DOHH2 (cell line): ENCODE data around the gene PRKCE.
A peak's percentile ranks its signal among the peaks of the same experiment; 100 is the strongest.

ENCODE experiments used
- H3F3A ChIP-seq: fragments of 200-600 bp; sonication (generic), shearing (Covaris generic); 2 replicates; pipeline ENCODE4 v1.6.0; 2016; ENCODE audit warnings: antibody characterized with exemption, mild to moderate bottlenecking; ENCODE audit not compliant: control insufficient read depth, insufficient read depth
- H3K27ac ChIP-seq: fragments of 200-600 bp; sonication (generic); 2 replicates; pipeline ENCODE4 v1.5.1; 2014; ENCODE audit warnings: low read depth, mild to moderate bottlenecking, low read length, moderate library complexity
- H3K27me3 ChIP-seq: fragments of 200-600 bp; sonication (generic); 2 replicates; pipeline ENCODE4 v1.6.1; 2014; ENCODE audit warnings: mild to moderate bottlenecking, low read length, mixed read lengths; ENCODE audit not compliant: control insufficient read depth
- H3K36me3 ChIP-seq: fragments of 200-600 bp; sonication (generic); 2 replicates; pipeline ENCODE4 v1.6.1; 2014; ENCODE audit warnings: mild to moderate bottlenecking, low read length, moderate library complexity, mixed read lengths; ENCODE audit not compliant: control insufficient read depth
- H3K4me1 ChIP-seq: fragments of 200-600 bp; sonication (generic); 2 replicates; pipeline ENCODE4 v1.6.1; 2014; ENCODE audit warnings: mild to moderate bottlenecking, low read length, mixed read lengths; ENCODE audit not compliant: control insufficient read depth
- H3K4me2 ChIP-seq: fragments of 200-600 bp; sonication (generic); 2 replicates; pipeline ENCODE4 v1.6.0; 2014; ENCODE audit warnings: mild to moderate bottlenecking, low read length, moderate library complexity
- H3K4me3 ChIP-seq: fragments of 200-600 bp; sonication (generic); 2 replicates; pipeline ENCODE4 v1.5.1; 2014; ENCODE audit warnings: mild to moderate bottlenecking, low read length, mixed read lengths
- H3K79me2 ChIP-seq: fragments of 200-600 bp; sonication (generic); 2 replicates; pipeline ENCODE4 v1.6.1; 2014; ENCODE audit warnings: mild to moderate bottlenecking, low read length, mixed read lengths; ENCODE audit not compliant: control insufficient read depth
- H3K9me2 ChIP-seq: fragments of 200-600 bp; sonication (generic); replicated peaks from 2 replicates; pipeline ENCODE4 v1.6.1; 2014; ENCODE audit warnings: mild to moderate bottlenecking, low read length, mixed read lengths; ENCODE audit not compliant: control insufficient read depth
- H3K9me3 ChIP-seq: fragments of 200-600 bp; sonication (generic); 2 replicates; pipeline ENCODE4 v1.6.1; 2014; ENCODE audit warnings: antibody characterized with exemption, low read length, mixed read lengths; ENCODE audit not compliant: control insufficient read depth, insufficient read depth
- H4K20me1 ChIP-seq: fragments of 200-600 bp; sonication (generic); 2 replicates; pipeline ENCODE4 v1.6.0; 2014; ENCODE audit warnings: low read depth, mild to moderate bottlenecking, antibody characterized with exemption, low read length, moderate library complexity; ENCODE audit not compliant: control insufficient read depth, insufficient read depth
- EZH2phosphoT487 ChIP-seq: fragments of 200-600 bp; sonication (generic); IDR thresholded peaks from 2 replicates; pipeline ENCODE4 v1.6.1; 2017; ENCODE audit warnings: borderline replicate concordance, mild to moderate bottlenecking, antibody characterized with exemption, low read length, moderate library complexity, mixed read lengths
- TF ChIP-seq, protein P1 (sequence below): fragments of 200-600 bp; sonication (generic); IDR thresholded peaks from one replicate; pipeline ENCODE4 v1.5.1; 2014; ENCODE audit warnings: antibody characterized with exemption, mild to moderate bottlenecking, low read depth, low read length; ENCODE audit not compliant: poor library complexity, severe bottlenecking

PRKCE gene

GRCh38 chr2:45836316-45836715 is 184.8 kb downstream of the PRKCE start:
- peak overlapping the region; percentile 85 for H3K27ac ChIP-seq
- no peaks in the 10 kb centered on the region for H4K20me1 ChIP-seq
- no peaks in the 10 kb centered on the region for H3K36me3 ChIP-seq
- H3F3A ChIP-seq, result peaks cover 7% of the 10 kb centered on the region; the same call in 1 of the 2 replicates
- no peaks in the 10 kb centered on the region for H3K9me3 ChIP-seq
- no peak for TF ChIP-seq EZH2phosphoT487
- TF ChIP-seq, protein P1, sequence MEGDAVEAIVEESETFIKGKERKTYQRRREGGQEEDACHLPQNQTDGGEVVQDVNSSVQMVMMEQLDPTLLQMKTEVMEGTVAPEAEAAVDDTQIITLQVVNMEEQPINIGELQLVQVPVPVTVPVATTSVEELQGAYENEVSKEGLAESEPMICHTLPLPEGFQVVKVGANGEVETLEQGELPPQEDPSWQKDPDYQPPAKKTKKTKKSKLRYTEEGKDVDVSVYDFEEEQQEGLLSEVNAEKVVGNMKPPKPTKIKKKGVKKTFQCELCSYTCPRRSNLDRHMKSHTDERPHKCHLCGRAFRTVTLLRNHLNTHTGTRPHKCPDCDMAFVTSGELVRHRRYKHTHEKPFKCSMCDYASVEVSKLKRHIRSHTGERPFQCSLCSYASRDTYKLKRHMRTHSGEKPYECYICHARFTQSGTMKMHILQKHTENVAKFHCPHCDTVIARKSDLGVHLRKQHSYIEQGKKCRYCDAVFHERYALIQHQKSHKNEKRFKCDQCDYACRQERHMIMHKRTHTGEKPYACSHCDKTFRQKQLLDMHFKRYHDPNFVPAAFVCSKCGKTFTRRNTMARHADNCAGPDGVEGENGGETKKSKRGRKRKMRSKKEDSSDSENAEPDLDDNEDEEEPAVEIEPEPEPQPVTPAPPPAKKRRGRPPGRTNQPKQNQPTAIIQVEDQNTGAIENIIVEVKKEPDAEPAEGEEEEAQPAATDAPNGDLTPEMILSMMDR, result peak; percentile 7
- peaks cover 56% of the 10 kb centered on the region for H3K4me1 ChIP-seq
- no peaks in the 10 kb centered on the region for H3K27me3 ChIP-seq
- H3K79me2 ChIP-seq, result no peaks in the 10 kb centered on the region
- peak overlapping the region; percentile 73 for H3K4me2 ChIP-seq
- H3K4me3 ChIP-seq, result peak overlapping the region; percentile 63
- no peaks in the 10 kb centered on the region for H3K9me2 ChIP-seq

DNA sequence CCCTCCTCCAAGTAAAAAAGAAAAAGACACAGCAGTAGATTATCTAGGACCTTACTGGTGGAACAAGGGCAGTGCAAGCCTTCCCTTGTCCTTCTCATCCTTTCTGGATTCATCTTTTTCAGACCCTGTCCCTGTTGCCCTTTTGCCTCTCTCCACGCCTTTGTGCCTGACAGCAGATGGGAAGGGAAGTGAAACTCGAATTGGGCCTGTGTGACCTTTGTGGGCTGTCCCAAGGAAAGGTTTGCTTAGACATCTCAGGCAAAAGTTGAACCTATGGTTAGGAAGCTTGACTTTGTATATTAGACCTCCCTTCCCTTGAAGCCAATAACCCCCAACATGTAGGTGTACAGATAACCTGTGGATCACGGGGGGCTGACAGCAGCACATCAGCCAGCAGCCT is 185.3 kb downstream of the PRKCE start:
- no peaks in the 10 kb centered on the region for H3K36me3 ChIP-seq
- H3K27me3 ChIP-seq, result no peaks in the 10 kb centered on the region
- no peaks in the 10 kb centered on the region for H3K9me2 ChIP-seq
- peak overlapping the region; percentile 85 for H3K27ac ChIP-seq
- peak overlapping the region; percentile 63 for H3K4me3 ChIP-seq
- peak overlapping the region; percentile 73 for H3K4me2 ChIP-seq
- H3K9me3 ChIP-seq, result no peaks in the 10 kb centered on the region
- no peaks in the 10 kb centered on the region for H4K20me1 ChIP-seq
- no peaks in the 10 kb centered on the region for H3K79me2 ChIP-seq
- peaks cover 57% of the 10 kb centered on the region for H3K4me1 ChIP-seq
- H3F3A ChIP-seq, result peaks cover 7% of the 10 kb centered on the region; the same call in 1 of the 2 replicates
- TF ChIP-seq, protein P1, result no peak
- no peak for TF ChIP-seq EZH2phosphoT487

DNA sequence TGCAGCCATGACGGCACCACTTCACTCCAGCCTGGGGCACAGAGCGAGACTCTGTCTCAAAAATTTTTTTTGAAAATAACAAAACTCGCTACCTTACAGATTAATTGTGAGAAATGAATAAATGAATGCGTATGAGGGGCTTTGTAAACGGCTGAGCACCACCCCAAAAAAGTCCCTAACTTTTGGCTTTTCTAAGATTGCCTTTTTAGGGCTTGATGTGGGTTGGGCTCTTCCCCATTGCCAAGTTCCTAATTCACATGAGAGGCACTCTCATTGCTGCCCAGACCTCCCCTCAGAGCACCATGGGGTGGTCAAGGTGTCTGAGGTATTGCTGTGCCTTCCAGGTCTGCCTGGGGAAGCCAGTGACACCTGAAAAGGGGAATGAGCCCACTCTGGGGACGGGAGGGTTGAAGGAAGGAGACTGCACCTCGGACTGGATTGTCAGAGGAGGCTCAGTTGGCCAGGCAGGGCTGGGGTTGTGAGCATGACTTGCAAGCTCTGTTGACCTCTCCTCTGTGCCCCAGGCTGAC is 186.4 kb downstream of the PRKCE start:
- no peaks in the 10 kb centered on the region for H3K9me3 ChIP-seq
- H3K4me3 ChIP-seq, result 0 out of 2 replicates have a peak overlapping the region, but pooled peaks have one; percentile 63
- H3K9me2 ChIP-seq, result no peaks in the 10 kb centered on the region
- H3K36me3 ChIP-seq, result no peaks in the 10 kb centered on the region
- TF ChIP-seq, protein P1, result no peak
- no peak for TF ChIP-seq EZH2phosphoT487
- H3K4me1 ChIP-seq, result peaks cover 66% of the 10 kb centered on the region
- no peaks in the 10 kb centered on the region for H4K20me1 ChIP-seq
- H3K79me2 ChIP-seq, result no peaks in the 10 kb centered on the region
- peaks cover 4% of the 10 kb centered on the region; the same call in 1 of the 2 replicates for H3K27me3 ChIP-seq
- no peak overlapping the region for H3K27ac ChIP-seq
- peak overlapping the region; percentile 73 for H3K4me2 ChIP-seq
- peaks cover 7% of the 10 kb centered on the region; the same call in 1 of the 2 replicates for H3F3A ChIP-seq
